ENCODE data around the gene INPP5D.

The INPP5D gene

GRCh38 chr2:233204286-233204936, 144.3 kb downstream of the INPP5D start:
- WGBS: 96% methylated on average over 50 of the region's 50 CpGs
- H3K9me3 ChIP-seq (ENCODE audit: insufficient read depth, low read depth, low read length): peaks cover 9% of the 10 kb centered on the region
- H3K36me3 ChIP-seq (ENCODE audit: insufficient read depth, low read length): no peaks in the 10 kb centered on the region
- no peak overlapping the region for H3K27ac ChIP-seq (ENCODE audit: low read depth, low read length)
- no peak overlapping the region for H3K9ac ChIP-seq (ENCODE audit: low read depth, low read length)
- no peak overlapping the region for H3K4me3 ChIP-seq (ENCODE audit: low read length)
- peaks cover 13% of the 10 kb centered on the region; the same call in 1 of the 2 replicates for H3K4me1 ChIP-seq (ENCODE audit: insufficient read depth, low read length)
- peaks cover 4% of the 10 kb centered on the region; the same call in 1 of the 2 replicates for H3K27me3 ChIP-seq (ENCODE audit: insufficient read depth, low read length)

- Histone ChIP-seq H3K9ac (ENCODE audit: low read depth, low read length) (no peak overlapping the region), H3K9me3 (ENCODE audit: insufficient read depth, low read depth, low read length) (peaks cover 2% of the 10 kb centered on the region; the same call in 1 of the 2 replicates), H3K27ac (ENCODE audit: low read depth, low read length) (peak overlapping the region; percentile 53; the same call in 1 of the 2 replicates), H3K4me1 (ENCODE audit: insufficient read depth, low read length) (peaks cover 34% of the 10 kb centered on the region; the same call in 1 of the 2 replicates), H3K27me3 (ENCODE audit: insufficient read depth, low read length) (no peaks in the 10 kb centered on the region), H3K4me3 (ENCODE audit: low read length) (no peak overlapping the region), H3K36me3 (ENCODE audit: insufficient read depth, low read length) (no peaks in the 10 kb centered on the region)
- WGBS: 69% methylated on average over 10 of the region's 10 CpGs
These were observed 148.4 kb downstream of the INPP5D start for GRCh38 chr2:233208382-233209116.

- no peaks in the 10 kb centered on the region for H3K27me3 ChIP-seq (ENCODE audit: insufficient read depth, low read length)
- no peak overlapping the region for H3K9ac ChIP-seq (ENCODE audit: low read depth, low read length)
- H3K27ac ChIP-seq (ENCODE audit: low read depth, low read length): peak overlapping the region; percentile 89; the same call in 1 of the 2 replicates
- H3K4me1 ChIP-seq (ENCODE audit: insufficient read depth, low read length): peaks cover 34% of the 10 kb centered on the region; the same call in 1 of the 2 replicates
- no peak overlapping the region for H3K4me3 ChIP-seq (ENCODE audit: low read length)
- H3K9me3 ChIP-seq (ENCODE audit: insufficient read depth, low read depth, low read length): no peaks in the 10 kb centered on the region
- 59% methylated on average over 3 of the region's 4 CpGs for WGBS
- H3K36me3 ChIP-seq (ENCODE audit: insufficient read depth, low read length): no peaks in the 10 kb centered on the region
These were observed 149.0 kb downstream of the INPP5D start for GRCh38 chr2:233209117-233209532.

GRCh38 chr2:233209533-233210171, 149.5 kb downstream of the INPP5D start:
- H3K27ac ChIP-seq (ENCODE audit: low read depth, low read length): peak overlapping the region; percentile 89
- H3K9ac ChIP-seq (ENCODE audit: low read depth, low read length): no peak overlapping the region
- no peaks in the 10 kb centered on the region for H3K9me3 ChIP-seq (ENCODE audit: insufficient read depth, low read depth, low read length)
- H3K4me1 ChIP-seq (ENCODE audit: insufficient read depth, low read length): peaks cover 34% of the 10 kb centered on the region; the same call in 1 of the 2 replicates
- no peaks in the 10 kb centered on the region for H3K36me3 ChIP-seq (ENCODE audit: insufficient read depth, low read length)
- 6% methylated on average over 9 of the region's 10 CpGs for WGBS
- no peaks in the 10 kb centered on the region for H3K27me3 ChIP-seq (ENCODE audit: insufficient read depth, low read length)
- H3K4me3 ChIP-seq (ENCODE audit: low read length): no peak overlapping the region

- Histone ChIP-seq H3K9me3 (ENCODE audit: insufficient read depth, low read depth, low read length) (no peaks in the 10 kb centered on the region), H3K27me3 (ENCODE audit: insufficient read depth, low read length) (no peaks in the 10 kb centered on the region), H3K36me3 (ENCODE audit: insufficient read depth, low read length) (no peaks in the 10 kb centered on the region), H3K4me3 (ENCODE audit: low read length) (no peak overlapping the region), H3K4me1 (ENCODE audit: insufficient read depth, low read length) (peaks cover 34% of the 10 kb centered on the region; the same call in 1 of the 2 replicates), H3K9ac (ENCODE audit: low read depth, low read length) (no peak overlapping the region), H3K27ac (ENCODE audit: low read depth, low read length) (peak overlapping the region; percentile 89; the same call in 1 of the 2 replicates)
- 73% methylated on average over 8 of the region's 8 CpGs for WGBS
These were observed 150.1 kb downstream of the INPP5D start for GRCh38 chr2:233210281-233210680.

GRCh38 chr2:233210843-233211547, 150.9 kb downstream of the INPP5D start:
- 79% methylated on average over 18 of the region's 18 CpGs for WGBS

GRCh38 chr2:233211548-233211895, 151.4 kb downstream of the INPP5D start:
- Histone ChIP-seq H3K27me3 (ENCODE audit: insufficient read depth, low read length) (no peaks in the 10 kb centered on the region), H3K4me1 (ENCODE audit: insufficient read depth, low read length) (peaks cover 34% of the 10 kb centered on the region; the same call in 1 of the 2 replicates), H3K36me3 (ENCODE audit: insufficient read depth, low read length) (no peaks in the 10 kb centered on the region), H3K27ac (ENCODE audit: low read depth, low read length) (no peak overlapping the region), H3K9ac (ENCODE audit: low read depth, low read length) (no peak overlapping the region), H3K4me3 (ENCODE audit: low read length) (no peak overlapping the region), H3K9me3 (ENCODE audit: insufficient read depth, low read depth, low read length) (no peaks in the 10 kb centered on the region)
- WGBS: 91% methylated on average over 3 of the region's 3 CpGs

More at GRCh38 chr2:233210843-233211547, 150.9 kb downstream of the INPP5D start:
- H3K9ac ChIP-seq (ENCODE audit: low read depth, low read length): no peak overlapping the region
- peaks cover 34% of the 10 kb centered on the region; the same call in 1 of the 2 replicates for H3K4me1 ChIP-seq (ENCODE audit: insufficient read depth, low read length)
- no peaks in the 10 kb centered on the region for H3K36me3 ChIP-seq (ENCODE audit: insufficient read depth, low read length)
- no peaks in the 10 kb centered on the region for H3K27me3 ChIP-seq (ENCODE audit: insufficient read depth, low read length)
- H3K27ac ChIP-seq (ENCODE audit: low read depth, low read length): no peak overlapping the region
- H3K9me3 ChIP-seq (ENCODE audit: insufficient read depth, low read depth, low read length): no peaks in the 10 kb centered on the region
- no peak overlapping the region for H3K4me3 ChIP-seq (ENCODE audit: low read length)

- Histone ChIP-seq H3K4me3 (ENCODE audit: low read length) (no peak overlapping the region), H3K36me3 (ENCODE audit: insufficient read depth, low read length) (no peaks in the 10 kb centered on the region), H3K27me3 (ENCODE audit: insufficient read depth, low read length) (no peaks in the 10 kb centered on the region), H3K4me1 (ENCODE audit: insufficient read depth, low read length) (peaks cover 34% of the 10 kb centered on the region; the same call in 1 of the 2 replicates), H3K9me3 (ENCODE audit: insufficient read depth, low read depth, low read length) (no peaks in the 10 kb centered on the region), H3K9ac (ENCODE audit: low read depth, low read length) (no peak overlapping the region), H3K27ac (ENCODE audit: low read depth, low read length) (no peak overlapping the region)
- 96% methylated on average over 15 of the region's 15 CpGs for WGBS
These were observed 152.9 kb downstream of the INPP5D start for GRCh38 chr2:233213011-233213410.

- Histone ChIP-seq H3K9me3 (ENCODE audit: insufficient read depth, low read depth, low read length) (no peaks in the 10 kb centered on the region), H3K4me3 (ENCODE audit: low read length) (no peak overlapping the region), H3K9ac (ENCODE audit: low read depth, low read length) (no peak overlapping the region), H3K36me3 (ENCODE audit: insufficient read depth, low read length) (no peaks in the 10 kb centered on the region), H3K27me3 (ENCODE audit: insufficient read depth, low read length) (no peaks in the 10 kb centered on the region), H3K4me1 (ENCODE audit: insufficient read depth, low read length) (peaks cover 24% of the 10 kb centered on the region; the same call in 1 of the 2 replicates), H3K27ac (ENCODE audit: low read depth, low read length) (no peak overlapping the region)
- 84% methylated on average over 6 of the region's 6 CpGs for WGBS
These were observed 153.8 kb downstream of the INPP5D start for GRCh38 chr2:233213975-233214374.

- WGBS: 94% methylated on average over 8 of the region's 8 CpGs
- H3K4me1 ChIP-seq (ENCODE audit: insufficient read depth, low read length): no peaks in the 10 kb centered on the region; the same call in 1 of the 2 replicates
- no peak overlapping the region for H3K27ac ChIP-seq (ENCODE audit: low read depth, low read length)
- H3K9ac ChIP-seq (ENCODE audit: low read depth, low read length): no peak overlapping the region
- no peaks in the 10 kb centered on the region for H3K9me3 ChIP-seq (ENCODE audit: insufficient read depth, low read depth, low read length)
- no peaks in the 10 kb centered on the region for H3K36me3 ChIP-seq (ENCODE audit: insufficient read depth, low read length)
- no peaks in the 10 kb centered on the region for H3K27me3 ChIP-seq (ENCODE audit: insufficient read depth, low read length)
- no peak overlapping the region for H3K4me3 ChIP-seq (ENCODE audit: low read length)
These were observed 157.8 kb downstream of the INPP5D start for GRCh38 chr2:233217892-233218377.

Data from HUES64 (cell line).